Thyroid gland (tissue), 4 donors: ENCODE data around the gene MDK.

Experiments used
- POLR2A ChIP-seq, 2 donors: fragments of 450-650 bp; IDR thresholded peaks; one replicate each; pipeline ENCODE4 v1.6.1; 2017; ENCODE audit warnings: antibody characterized with exemption in 2 of 2, mild to moderate bottlenecking in 2 of 2, moderate library complexity in 1 of 2
- TF ChIP-seq, protein P1 (sequence below), 6 experiments: fragments of 200-600 bp in 3 of 6; fragments of 450-650 bp in 3 of 6; sonication (generic) in 3 of 6; IDR thresholded peaks; one replicate each; pipeline ENCODE4 v1.5.1; 2016 to 2019; ENCODE audit warnings: antibody characterized with exemption in 6 of 6, mild to moderate bottlenecking in 2 of 6, inconsistent platforms in 1 of 6, moderate library complexity in 1 of 6

DNA sequence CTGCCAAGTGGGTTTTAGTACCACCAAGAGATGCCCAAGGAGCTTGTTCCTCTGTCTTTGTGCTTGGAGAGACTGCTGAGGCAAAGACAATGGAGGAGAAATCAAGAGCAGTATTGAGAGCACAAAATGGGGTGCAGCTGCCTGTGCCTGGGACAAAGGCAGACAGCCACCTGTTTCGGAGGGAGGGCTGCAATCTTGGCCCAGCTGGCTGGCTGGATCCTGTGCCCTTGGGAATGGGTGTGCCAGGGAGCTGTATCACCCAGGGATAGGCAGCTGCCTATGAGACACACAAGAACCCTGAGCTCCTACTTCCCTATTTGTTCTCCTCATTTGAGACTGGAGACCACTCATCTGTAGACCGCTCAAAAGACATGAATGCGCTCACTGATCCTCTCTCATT is 33.4 kb downstream of the MDK start:
- TF ChIP-seq, protein P1, sequence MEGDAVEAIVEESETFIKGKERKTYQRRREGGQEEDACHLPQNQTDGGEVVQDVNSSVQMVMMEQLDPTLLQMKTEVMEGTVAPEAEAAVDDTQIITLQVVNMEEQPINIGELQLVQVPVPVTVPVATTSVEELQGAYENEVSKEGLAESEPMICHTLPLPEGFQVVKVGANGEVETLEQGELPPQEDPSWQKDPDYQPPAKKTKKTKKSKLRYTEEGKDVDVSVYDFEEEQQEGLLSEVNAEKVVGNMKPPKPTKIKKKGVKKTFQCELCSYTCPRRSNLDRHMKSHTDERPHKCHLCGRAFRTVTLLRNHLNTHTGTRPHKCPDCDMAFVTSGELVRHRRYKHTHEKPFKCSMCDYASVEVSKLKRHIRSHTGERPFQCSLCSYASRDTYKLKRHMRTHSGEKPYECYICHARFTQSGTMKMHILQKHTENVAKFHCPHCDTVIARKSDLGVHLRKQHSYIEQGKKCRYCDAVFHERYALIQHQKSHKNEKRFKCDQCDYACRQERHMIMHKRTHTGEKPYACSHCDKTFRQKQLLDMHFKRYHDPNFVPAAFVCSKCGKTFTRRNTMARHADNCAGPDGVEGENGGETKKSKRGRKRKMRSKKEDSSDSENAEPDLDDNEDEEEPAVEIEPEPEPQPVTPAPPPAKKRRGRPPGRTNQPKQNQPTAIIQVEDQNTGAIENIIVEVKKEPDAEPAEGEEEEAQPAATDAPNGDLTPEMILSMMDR (IDR thresholded peaks at IDR 0.05): no peak
- TF ChIP-seq POLR2A (IDR thresholded peaks at IDR 0.05): no peak
